ENCODE data around the gene TTLL1.

GRCh38 chr22:43001271-43002201, 87.7 kb downstream of the TTLL1 start:
- TF ChIP-seq CTCF (IDR thresholded peaks at IDR 0.05), result no peak
- no peak for TF ChIP-seq POLR2A (IDR thresholded peaks at IDR 0.05)
- no peak for TF ChIP-seq POLR2AphosphoS5 (IDR thresholded peaks at IDR 0.05; ENCODE audit: insufficient read depth in 1 of 2, low read depth in 1 of 2)

Data from vagina (tissue), 2 donors.